Ecto neural progenitor cell (in vitro differentiated cells): Measurements from ENCODE around the gene SAMD13.

Experiments used
- DNase-seq: peaks from one replicate; pipeline ENCODE4 v3.0.0-alpha.2; 2018; ENCODE audit warnings: low spot score

Gene SAMD13

DNA sequence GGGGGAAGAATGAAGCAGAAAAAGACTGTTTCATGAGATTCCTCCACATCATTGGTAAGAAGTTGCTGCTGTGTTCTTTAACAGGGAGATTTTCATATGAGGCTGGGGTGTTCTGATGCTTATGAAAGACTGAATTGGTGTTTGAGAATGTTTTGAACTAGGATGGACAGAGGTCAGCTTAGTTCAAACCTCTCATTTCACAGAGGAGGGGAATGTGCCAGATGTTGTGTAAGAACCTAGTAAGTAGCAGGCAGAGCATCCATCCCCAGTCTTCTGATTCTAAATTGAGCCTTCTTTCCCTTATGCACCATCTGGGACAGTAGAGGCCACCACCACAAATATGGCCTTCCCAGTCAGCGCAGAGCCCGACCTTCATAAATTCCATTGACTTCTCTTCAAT lies 43.7 kb downstream of the SAMD13 start:
- DNase-seq: no peak

GRCh38 chr1:84347271-84347931 lies 45.9 kb downstream of the SAMD13 start:
- no peak for DNase-seq

GRCh38 chr1:84347932-84348555 lies 46.5 kb downstream of the SAMD13 start:
- DNase-seq: no peak

GRCh38 chr1:84348759-84349158 lies 47.3 kb downstream of the SAMD13 start:
- no peak for DNase-seq

DNA sequence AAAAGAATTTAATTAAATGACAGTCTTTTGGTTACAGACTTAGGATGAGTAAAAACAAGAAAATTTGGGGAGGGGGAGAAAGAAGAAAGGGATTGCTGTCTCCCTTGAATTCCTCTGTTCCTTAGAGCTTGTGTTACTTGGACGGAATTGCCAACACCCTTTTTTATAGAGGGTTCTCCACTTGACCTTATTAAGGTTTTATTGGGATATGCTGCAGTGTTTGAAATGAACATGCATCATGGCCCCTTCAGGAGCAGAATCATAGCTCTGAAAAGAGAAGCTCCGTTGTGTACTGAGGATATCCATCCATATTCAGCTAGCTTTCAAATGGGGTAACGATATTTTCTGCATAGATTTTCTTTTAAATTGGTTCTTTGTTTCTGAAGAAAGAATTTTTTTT lies 48.6 kb downstream of the SAMD13 start:
- DNase-seq: no peak

DNA sequence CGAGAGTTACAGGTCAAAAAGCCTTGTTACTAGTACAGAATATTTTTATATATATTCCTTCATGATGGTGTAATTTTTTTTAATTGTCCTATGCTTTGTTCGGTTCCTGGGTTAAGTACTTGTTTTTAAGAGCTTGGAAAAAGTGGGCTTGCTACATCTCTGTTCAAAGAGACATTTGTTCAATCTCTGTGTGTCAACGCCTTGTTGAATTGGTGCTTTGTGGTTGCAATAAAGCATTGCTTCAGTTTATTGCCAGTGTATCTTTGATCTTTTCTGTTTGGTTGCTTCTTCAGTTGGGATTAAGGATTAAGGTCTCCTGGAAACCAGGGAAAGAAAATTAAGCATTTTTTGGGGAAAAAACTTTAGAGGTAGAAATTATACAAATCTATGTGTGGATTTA lies 49.0 kb downstream of the SAMD13 start:
- DNase-seq: no peak

DNA sequence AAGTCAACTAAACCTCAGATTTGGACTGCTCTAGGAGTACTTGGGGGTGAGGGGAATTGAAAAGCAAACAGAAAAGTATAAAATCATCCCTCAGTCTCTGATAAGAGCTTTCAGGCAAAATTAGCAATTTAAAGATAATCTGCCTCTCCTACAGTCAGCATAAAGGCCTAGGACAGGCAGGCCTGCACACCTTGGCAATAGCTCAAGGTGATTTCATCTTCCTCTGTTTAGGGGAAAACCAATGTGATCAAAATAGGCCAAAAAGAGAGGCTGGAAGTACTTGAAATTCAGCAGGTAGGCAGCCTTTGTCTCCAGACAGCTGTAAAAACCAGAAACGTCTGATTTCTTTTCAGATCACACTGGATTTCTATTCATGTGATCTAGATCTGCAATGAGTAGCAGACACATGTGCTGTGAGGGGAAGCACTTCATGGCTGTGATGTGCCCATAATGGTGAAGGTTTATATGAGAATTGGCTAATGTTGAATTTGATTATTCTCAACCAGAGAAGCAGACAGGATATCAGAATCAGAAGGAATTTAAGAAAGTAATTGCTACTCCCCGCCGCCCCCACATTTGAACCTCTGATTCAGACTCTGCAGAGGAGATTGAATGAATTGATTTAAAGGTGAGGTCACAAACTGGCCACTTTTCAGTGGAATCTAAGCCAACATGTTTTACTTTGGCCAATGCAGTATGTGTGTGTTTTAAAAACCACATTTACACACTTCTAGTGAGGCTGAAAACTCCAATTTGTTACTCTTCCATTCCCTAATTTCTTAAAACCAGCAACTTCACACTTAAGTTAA lies 51.0 kb downstream of the SAMD13 start:
- no peak for DNase-seq

GRCh38 chr1:84353695-84354094 lies 52.2 kb downstream of the SAMD13 start:
- DNase-seq: no peak

- no peak for DNase-seq
Observed at GRCh38 chr1:84355556-84355955, 54.0 kb downstream of the SAMD13 start.

GRCh38 chr1:84356881-84357280 lies 55.4 kb downstream of the SAMD13 start:
- no peak for DNase-seq

- DNase-seq: no peak
Observed at GRCh38 chr1:84358695-84359094, 57.2 kb downstream of the SAMD13 start.

DNA sequence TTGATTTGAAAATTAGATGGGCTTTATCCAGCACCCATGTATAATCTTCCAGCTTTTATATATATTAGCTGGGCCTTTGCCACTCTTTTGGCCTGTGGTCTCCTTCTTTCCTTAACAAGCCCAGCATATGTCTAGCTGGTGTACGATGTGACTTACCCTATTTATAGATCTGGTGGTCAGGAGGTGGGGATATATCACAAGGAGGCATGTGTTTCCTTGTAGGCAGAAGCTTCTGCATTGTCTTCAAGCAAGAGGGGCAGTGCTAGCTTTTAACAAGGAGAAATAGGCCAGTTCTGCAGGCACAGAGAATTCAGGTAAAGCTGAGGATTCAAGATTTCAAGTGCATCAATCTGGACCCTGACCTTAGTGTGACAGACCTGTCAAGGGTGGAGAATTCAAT lies 58.8 kb downstream of the SAMD13 start:
- no peak for DNase-seq

DNA sequence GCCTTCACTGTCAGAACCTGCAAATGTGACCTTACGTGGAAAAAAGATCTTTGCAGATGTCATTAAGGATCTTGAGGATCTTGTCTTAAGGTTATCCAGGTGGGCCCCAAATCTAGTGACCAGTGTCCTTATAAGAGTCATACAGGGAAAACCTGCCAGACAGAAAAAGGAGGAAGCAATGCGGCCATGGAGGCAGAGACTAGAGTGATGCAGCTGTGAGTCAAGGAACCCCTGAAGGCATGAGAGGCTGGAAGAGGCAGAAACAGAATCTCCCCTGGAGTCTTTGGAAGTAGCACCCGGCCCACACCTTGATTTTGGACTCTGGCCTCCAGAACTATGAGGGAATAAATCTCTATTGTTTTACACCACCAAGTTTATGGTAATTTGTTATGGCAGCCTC lies 60.3 kb downstream of the SAMD13 start:
- no peak for DNase-seq

- no peak for DNase-seq
Observed at GRCh38 chr1:84363019-84363418, 61.5 kb downstream of the SAMD13 start.

GRCh38 chr1:84363622-84364021 lies 62.1 kb downstream of the SAMD13 start:
- no peak for DNase-seq

- no peak for DNase-seq
Observed at GRCh38 chr1:84365225-84366221, 64.0 kb downstream of the SAMD13 start.

DNA sequence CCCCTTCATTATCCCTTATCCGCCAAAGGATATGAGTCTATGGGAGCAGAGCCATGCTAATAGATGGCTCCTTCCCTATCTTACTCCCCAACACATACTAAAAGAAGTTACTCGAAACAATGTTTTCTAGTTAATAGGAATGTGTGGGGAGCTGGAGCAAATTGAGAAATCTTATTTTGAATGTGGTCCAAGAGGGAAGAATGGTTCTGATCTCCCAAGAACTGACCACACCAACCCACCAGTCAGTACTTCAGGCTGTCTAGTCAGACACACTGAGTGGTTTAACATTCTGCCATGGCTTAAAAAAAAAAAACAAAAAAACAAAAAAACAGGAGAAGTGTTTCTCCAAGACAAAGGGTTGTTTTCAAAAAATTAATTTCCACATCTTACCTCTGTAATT lies 65.3 kb downstream of the SAMD13 start:
- DNase-seq: no peak

- DNase-seq: no peak
Observed at GRCh38 chr1:84367219-84367618, 65.7 kb downstream of the SAMD13 start.

- no peak for DNase-seq
Observed at GRCh38 chr1:84368441-84368840, 66.9 kb downstream of the SAMD13 start.

DNA sequence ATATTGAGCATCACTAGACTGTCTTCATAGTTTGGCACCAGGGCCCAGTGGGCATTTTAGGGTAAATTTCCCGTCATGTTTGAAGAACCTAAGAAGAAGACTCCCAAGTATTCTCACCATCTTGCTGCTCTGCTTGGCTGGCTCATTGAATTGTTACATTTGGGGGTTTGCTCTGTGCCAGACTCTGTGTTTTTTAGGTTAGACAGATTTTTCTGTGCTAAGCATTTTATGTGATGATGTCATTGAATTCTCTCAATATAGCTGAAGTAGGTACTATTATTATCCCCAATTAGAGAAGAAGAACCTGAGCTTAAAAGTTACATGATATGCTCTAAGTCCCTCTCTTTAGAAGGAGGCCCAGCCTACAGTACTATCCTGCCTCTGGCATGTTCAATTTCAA lies 68.8 kb downstream of the SAMD13 start:
- DNase-seq: no peak

GRCh38 chr1:84370831-84371394 lies 69.4 kb downstream of the SAMD13 start:
- no peak for DNase-seq
